OCI-LY7 (cell line): ENCODE data around the gene KIF6. TPM values are rescaled to one million over a fixed set of nuclear protein-coding genes. Genes with fewer than 3 reads are reported as not detected.

Source experiments
- BruUV-seq: library from RNA; stranded (reverse); fragments of 400-500 nt; replicated peaks from 2 replicates; lab custom pipeline; 2021; lab: Mats Ljungman, UMichigan
- CTCF ChIA-PET: fragments of 300-600 bp; sonication (Branson Sonifier 250); formaldehyde crosslinking; loops from one replicate; lab custom pipeline; 2022; ENCODE audit warnings: antibody characterized with exemption; ENCODE audit not compliant: unreplicated experiment; lab: Charles Lee
- POLR2A ChIA-PET: fragments of 300-600 bp; sonication (Branson Sonifier 250); formaldehyde crosslinking; loops from one replicate; lab custom pipeline; 2022; ENCODE audit warnings: antibody characterized with exemption; lab: Charles Lee
- DNase-seq: peaks from one replicate; pipeline ENCODE4 v3.0.0-alpha.2; 2015; ENCODE audit warnings: low spot score
- H2AFZ ChIP-seq: fragments of 200-600 bp; sonication (generic), shearing (Covaris generic); 2 replicates; pipeline ENCODE4 v1.6.1; 2014; ENCODE audit warnings: mild to moderate bottlenecking, antibody characterized with exemption, low read length, moderate library complexity
- H3K27ac ChIP-seq: fragments of 200-600 bp; sonication (generic); 2 replicates; pipeline ENCODE4 v1.5.1; 2014; ENCODE audit warnings: mixed run types, low read depth, mild to moderate bottlenecking, moderate library complexity, low read length, inconsistent platforms; ENCODE audit not compliant: poor library complexity, severe bottlenecking
- H3K36me3 ChIP-seq: fragments of 200-600 bp; sonication (generic); 2 replicates; pipeline ENCODE4 v1.6.1; 2014; ENCODE audit warnings: mild to moderate bottlenecking, antibody characterized with exemption, low read length, moderate library complexity, mixed read lengths; ENCODE audit not compliant: insufficient read depth
- H3K4me1 ChIP-seq: fragments of 200-600 bp; sonication (generic); 2 replicates; pipeline ENCODE4 v1.5.1; 2014; ENCODE audit warnings: mild to moderate bottlenecking, low read length; ENCODE audit not compliant: insufficient read depth, poor library complexity, severe bottlenecking
- H3K4me2 ChIP-seq: fragments of 200-600 bp; sonication (generic); 2 replicates; pipeline ENCODE4 v1.6.1; 2014; ENCODE audit warnings: mild to moderate bottlenecking, low read length
- H3K4me3 ChIP-seq: fragments of 200-600 bp; sonication (generic); 2 replicates; pipeline ENCODE4 v1.5.1; 2014; ENCODE audit warnings: mild to moderate bottlenecking, low read depth, low read length; ENCODE audit not compliant: poor library complexity, severe bottlenecking
- H3K79me2 ChIP-seq: fragments of 200-600 bp; sonication (generic); 2 replicates; pipeline ENCODE4 v1.6.1; 2016; ENCODE audit warnings: low read depth, mild to moderate bottlenecking, low read length, moderate library complexity, mixed read lengths; ENCODE audit not compliant: insufficient read depth
- H3K9me2 ChIP-seq: fragments of 200-600 bp; sonication (generic); 2 replicates; pipeline ENCODE4 v1.6.1; 2016; ENCODE audit warnings: mild to moderate bottlenecking, low read length, mixed read lengths; ENCODE audit not compliant: insufficient read depth
- H3K9me3 ChIP-seq: fragments of 200-600 bp; sonication (generic); 2 replicates; pipeline ENCODE4 v1.6.1; 2014; ENCODE audit warnings: mild to moderate bottlenecking, mixed run types, low read length, mixed read lengths
- H4K20me1 ChIP-seq: fragments of 200-600 bp; sonication (generic); 2 replicates; pipeline ENCODE4 v1.6.1; 2014; ENCODE audit warnings: mild to moderate bottlenecking, antibody characterized with exemption, low read length, moderate library complexity, mixed read lengths; ENCODE audit not compliant: insufficient read depth
- EZH2phosphoT487 ChIP-seq: fragments of 200-600 bp; sonication (generic); IDR thresholded peaks from 2 replicates; pipeline ENCODE4 v1.6.1; 2018; ENCODE audit warnings: low read depth, borderline replicate concordance, mild to moderate bottlenecking, mixed run types, antibody characterized with exemption, low read length, moderate library complexity, mixed read lengths
- intact Hi-C: fragments of 100-400 bp; cut with micrococcal nuclease; formaldehyde crosslinking; loops from one replicate; pipeline ENCODE4 v1.10.0; 2022; ENCODE audit not compliant: unreplicated experiment
- total RNA-seq, 2 experiments: library from RNA; depleted of rRNA in 1 of 2; stranded (reverse); fragments of >200 nt in 1 of 2; shearing (Covaris generic) in 1 of 2; gene quantifications; 2 replicates each; pipeline ENCODE4 v1.2.3, GENCODE V29; 2014 to 2022
- TF ChIP-seq, protein P1 (sequence below): fragments of 200-600 bp; sonication (generic); conservative IDR thresholded peaks from 2 replicates; pipeline ENCODE4 v1.5.1; 2014; ENCODE audit warnings: mild to moderate bottlenecking, antibody characterized with exemption, low read length, moderate library complexity, mixed read lengths

Gene KIF6
- total RNA-seq, 2 experiments from 2014 or later: not detected

DNA sequence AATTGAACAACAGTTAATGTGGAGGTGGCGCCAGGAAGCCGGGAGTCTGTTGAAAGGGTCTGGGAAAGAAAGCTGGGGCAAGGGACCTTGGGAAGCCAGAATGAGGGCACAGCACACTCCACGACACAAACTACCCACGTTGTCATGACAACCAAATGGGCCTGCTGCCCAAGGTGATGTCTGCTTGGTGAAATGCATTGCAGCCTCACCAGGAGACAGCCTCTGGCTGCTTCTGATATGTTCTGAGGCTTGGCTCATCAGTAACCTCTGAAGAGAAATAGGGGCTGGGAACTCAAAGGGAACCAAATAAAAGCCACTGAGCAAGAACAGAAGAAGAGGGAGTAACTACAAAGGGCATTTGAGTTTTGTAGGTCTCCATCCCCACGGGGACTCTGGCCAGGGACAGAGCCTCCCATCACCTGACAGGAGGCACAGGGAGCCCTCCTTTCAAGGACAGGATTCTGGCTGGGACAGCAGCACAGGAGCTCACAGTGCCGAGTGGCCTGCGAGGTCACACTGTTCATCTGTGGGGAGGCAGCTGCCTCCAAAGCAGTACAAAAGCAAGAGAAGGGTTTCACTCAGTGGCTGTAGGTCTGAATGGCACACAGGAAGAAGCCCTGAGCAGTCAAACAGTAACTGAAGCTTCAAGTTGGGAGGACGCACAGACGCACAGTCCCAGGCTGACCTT is 358.1 kb downstream of the KIF6 start:
- H3K9me2 ChIP-seq: no peaks in the 10 kb centered on the region
- H3K36me3 ChIP-seq: no peaks in the 10 kb centered on the region
- H4K20me1 ChIP-seq: no peaks in the 10 kb centered on the region
- H3K4me2 ChIP-seq: no peak overlapping the region
- no peak overlapping the region for H3K27ac ChIP-seq
- no peak for DNase-seq
- TF ChIP-seq, protein P1, sequence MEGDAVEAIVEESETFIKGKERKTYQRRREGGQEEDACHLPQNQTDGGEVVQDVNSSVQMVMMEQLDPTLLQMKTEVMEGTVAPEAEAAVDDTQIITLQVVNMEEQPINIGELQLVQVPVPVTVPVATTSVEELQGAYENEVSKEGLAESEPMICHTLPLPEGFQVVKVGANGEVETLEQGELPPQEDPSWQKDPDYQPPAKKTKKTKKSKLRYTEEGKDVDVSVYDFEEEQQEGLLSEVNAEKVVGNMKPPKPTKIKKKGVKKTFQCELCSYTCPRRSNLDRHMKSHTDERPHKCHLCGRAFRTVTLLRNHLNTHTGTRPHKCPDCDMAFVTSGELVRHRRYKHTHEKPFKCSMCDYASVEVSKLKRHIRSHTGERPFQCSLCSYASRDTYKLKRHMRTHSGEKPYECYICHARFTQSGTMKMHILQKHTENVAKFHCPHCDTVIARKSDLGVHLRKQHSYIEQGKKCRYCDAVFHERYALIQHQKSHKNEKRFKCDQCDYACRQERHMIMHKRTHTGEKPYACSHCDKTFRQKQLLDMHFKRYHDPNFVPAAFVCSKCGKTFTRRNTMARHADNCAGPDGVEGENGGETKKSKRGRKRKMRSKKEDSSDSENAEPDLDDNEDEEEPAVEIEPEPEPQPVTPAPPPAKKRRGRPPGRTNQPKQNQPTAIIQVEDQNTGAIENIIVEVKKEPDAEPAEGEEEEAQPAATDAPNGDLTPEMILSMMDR: no peak
- no peak for TF ChIP-seq EZH2phosphoT487
- H2AFZ ChIP-seq: no peak overlapping the region
- POLR2A ChIA-PET: interaction anchor here (0.6 kb wide), 1 partner anchor 1003 kb away, joined by 3 read pairs; no protein-coding TSS in a partner anchor
- intact Hi-C loops: no loop called here
- no peak overlapping the region for H3K4me3 ChIP-seq
- H3K4me1 ChIP-seq: no peaks in the 10 kb centered on the region
- H3K9me3 ChIP-seq: no peaks in the 10 kb centered on the region
- CTCF ChIA-PET: no interaction called here
- no peaks in the 10 kb centered on the region for H3K79me2 ChIP-seq
- BruUV-seq: no TSS peak

DNA sequence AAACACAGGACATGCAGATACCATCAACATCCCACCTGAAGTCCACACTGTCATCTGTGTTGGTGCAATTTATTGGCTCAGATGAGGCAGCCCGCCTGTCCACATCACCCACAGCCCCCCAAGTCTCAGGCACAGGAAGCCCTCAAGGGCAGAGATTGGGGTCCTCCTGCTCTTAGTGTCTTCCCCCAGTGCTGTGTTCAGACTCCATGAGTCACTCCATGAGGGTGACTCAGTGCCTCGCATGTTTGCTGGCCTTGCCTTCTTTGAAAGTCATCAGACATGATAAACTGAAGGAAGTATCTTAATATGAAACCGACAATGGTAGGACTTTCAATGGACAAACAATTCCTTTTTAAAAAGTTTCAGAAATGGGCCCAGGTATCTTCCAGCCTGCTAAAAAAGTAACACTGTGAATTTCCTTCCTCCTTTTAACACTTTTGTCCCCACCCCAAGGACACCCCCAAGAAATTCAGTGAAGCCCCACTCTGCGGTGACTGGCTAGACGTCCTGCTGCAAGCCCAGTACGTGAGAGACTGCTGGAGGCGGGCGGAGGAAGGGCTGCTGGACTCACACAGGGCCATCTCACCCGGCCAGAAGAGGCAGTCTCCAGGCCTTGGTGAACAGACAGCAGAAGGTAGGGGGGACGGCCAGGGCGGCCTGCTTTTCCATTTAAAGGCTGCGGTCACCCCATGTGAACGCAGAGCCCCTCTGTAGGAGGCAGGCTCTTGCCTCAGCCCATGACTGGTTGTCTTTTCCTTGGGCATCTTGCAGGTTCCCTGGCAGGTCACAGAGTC is 359.7 kb downstream of the KIF6 start:
- no peaks in the 10 kb centered on the region for H3K9me2 ChIP-seq
- no peak overlapping the region for H3K4me3 ChIP-seq
- no peaks in the 10 kb centered on the region for H3K79me2 ChIP-seq
- intact Hi-C loops: no loop called here
- H3K4me1 ChIP-seq: no peaks in the 10 kb centered on the region
- BruUV-seq: no TSS peak
- H3K9me3 ChIP-seq: no peaks in the 10 kb centered on the region
- no peak overlapping the region for H3K27ac ChIP-seq
- H3K36me3 ChIP-seq: no peaks in the 10 kb centered on the region
- no peak overlapping the region for H2AFZ ChIP-seq
- DNase-seq: no peak
- no peaks in the 10 kb centered on the region for H4K20me1 ChIP-seq
- CTCF ChIA-PET: no interaction called here
- H3K4me2 ChIP-seq: no peak overlapping the region
- POLR2A ChIA-PET: no interaction called here
- TF ChIP-seq, protein P1: no peak
- TF ChIP-seq EZH2phosphoT487: no peak
